Right renal cortex interstitium (tissue), 3 donors: Measurements from ENCODE around the gene MTMR4. TPM values are rescaled to one million over a fixed set of nuclear protein-coding genes. Genes with fewer than 3 reads are reported as not detected.
A peak's percentile ranks its signal among the peaks of the same experiment; 100 is the strongest.
"Not testable (repeated sequence)": the region's sequence is repeated elsewhere in the genome, so short reads cannot be mapped to it uniquely, and the experiment has no call there.

Experiments
- DNase-seq, 3 donors: peaks; one replicate each; pipeline ENCODE4 v3.0.0-alpha.2; 2013; ENCODE audit warnings: low read depth in 3 of 3, low spot score in 2 of 3
- polyA plus RNA-seq, 3 donors: library from polyadenylated mRNA; unstranded; fragments of 120-200 nt; gene quantifications; one replicate each; pipeline ENCODE4 v1.2.1, GENCODE V29; 2013; ENCODE audit not compliant: insufficient read length in 3 of 3

Gene MTMR4
- polyA plus RNA-seq, result 10 to 100 TPM; 45.8 to 48.7 (median 47.2) TPM

DNA sequence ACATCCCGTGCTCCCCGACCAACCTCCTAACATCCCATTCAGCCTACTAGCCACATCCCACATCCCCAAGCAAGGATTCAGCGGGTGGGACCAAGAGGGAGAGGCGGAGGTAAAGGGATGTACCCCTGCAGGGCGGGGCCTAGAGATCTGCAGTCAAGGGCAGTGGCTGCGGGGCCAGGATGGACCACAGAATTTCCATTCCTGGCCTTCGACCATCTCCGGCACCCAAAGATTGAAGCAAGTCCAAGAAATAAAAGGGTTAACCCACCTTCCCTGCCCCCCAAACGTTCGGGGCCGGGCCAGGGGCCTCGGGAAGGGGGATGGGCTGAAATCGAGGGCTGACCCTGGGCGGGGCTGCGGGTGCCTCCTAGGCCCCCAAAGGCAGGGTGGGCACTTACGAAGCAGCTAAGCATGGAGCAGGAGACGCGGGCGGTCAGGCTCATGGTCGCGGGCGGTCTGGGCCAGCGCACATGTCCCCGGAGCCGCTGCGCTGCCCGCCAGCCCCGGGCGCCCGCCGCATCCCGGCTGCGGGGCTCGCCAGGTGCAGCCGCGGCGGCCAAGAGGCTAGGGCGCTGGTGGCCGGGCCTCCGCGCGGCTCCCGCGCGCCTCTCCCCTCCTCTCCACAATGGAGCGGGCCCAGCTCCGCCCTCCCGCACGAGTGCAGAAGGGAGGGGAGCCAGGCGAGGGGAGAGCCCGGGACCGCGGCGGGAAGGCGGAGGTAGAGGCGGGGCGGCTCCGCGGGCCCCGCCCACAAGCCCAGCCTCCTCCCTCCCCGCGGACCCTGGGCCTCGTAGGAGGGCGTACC lies at the start of gene MTMR4:
MTMR4 (minus strand) TSS at position 674 of the 805 bp plus-strand sequence; CDS start at position 443, 231 bp downstream.
- DNase-seq, result peak in 2 of 3 donors; percentile 41 to 76

DNA sequence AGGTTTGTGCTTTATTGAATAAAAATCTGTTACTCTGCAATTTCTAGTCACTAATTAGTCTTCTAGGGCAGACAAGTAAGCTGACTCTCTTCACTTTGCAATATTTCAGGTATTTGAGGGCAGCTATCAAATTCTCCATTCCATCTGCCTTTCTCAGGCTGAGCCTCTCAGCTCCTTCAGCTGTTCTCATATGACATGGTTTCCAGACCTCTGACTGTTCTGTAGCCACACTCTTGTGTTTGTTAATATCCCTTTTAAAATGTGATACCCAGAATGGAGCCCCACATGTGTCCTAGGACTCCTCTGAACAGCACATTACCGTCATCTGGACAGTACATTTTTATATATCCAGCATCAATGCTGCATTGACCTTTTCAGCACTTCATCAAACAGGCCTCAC lies 46.1 kb upstream of the MTMR4 start:
- DNase-seq, result no peak

GRCh38 chr17:58557981-58558380 lies 43.5 kb upstream of the MTMR4 start:
- DNase-seq, result no peak

DNA sequence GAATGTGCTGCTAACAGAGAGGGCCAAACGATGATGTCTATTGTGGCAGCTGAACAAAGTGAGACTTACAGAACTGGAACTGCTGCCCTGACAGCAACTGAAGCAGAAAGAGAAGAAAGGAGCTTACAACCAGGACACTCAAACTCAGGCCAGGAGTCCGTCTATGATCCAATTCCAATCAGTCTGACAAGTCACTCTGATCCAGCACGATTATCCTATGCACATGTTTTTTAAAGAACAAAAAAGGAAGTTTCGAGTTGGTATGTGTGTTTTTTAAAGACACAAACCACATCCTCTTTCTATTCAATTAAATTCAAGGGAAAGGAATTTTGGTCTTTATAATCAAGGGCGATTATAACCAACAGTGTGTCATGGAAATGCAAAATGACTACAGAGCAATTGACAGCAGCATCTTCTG lies 42.4 kb upstream of the MTMR4 start:
- DNase-seq, result no peak

DNA sequence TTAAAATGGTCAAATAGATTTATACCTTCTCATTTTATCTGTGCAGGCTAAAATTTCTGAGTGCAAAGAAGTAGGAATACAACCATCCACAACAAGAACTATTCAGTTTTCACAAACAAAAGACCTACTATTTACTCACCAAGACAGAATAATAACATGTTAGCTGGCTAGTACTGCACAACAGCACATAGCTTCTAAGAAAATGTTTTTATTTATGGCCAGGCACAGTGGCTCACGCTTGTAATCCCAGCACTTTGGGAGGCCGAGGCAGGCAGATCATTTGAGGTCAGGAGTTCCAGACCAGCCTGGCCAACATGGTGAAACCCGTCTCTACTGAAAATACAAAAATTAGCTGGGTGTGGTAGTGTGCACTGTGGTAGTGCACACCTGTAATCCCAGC lies 40.7 kb upstream of the MTMR4 start:
- DNase-seq, result not testable (repeated sequence)

GRCh38 chr17:58541249-58541648 lies 26.8 kb upstream of the MTMR4 start:
- no peak for DNase-seq

DNA sequence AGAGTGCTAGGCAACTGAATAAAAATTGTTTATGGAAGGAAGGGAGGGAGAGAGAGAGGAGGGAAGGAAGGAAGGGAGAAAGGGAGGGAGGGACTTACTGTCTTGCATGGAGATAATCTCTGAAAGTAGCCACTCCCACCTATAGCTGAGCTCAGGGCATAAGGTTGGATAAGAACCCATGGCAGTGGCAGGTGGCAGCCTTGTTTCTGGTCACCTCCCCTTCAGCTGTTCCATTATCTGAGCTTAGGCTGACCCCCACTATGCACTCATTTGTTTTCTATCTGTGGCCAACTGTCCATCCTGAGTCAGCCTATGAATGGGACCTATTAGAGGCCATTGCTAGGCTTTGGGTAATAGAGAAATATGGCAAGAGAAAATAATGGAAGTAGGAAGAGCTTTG lies 25.3 kb upstream of the MTMR4 start:
- no peak for DNase-seq

- no peak for DNase-seq
These were observed 24.5 kb upstream of the MTMR4 start for GRCh38 chr17:58538811-58539409.

DNA sequence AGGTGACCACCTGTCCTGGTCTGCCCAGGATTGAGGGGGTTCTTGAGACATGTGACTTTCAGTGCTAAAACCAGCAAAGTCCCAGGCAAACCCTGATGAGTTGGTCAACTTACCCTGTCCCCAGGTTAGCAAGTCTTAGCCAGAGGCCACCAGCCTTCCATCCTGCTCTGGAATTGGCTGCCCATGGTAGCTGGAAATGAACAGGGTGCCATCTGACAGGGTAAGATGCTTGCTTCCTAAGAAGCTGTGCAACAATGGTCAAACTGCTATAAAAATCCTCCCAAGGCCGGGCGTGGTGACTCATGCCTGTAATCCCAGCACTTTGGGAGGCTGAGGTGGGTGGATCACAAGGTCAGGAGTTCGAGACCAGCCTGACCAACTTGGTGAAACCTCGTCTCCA lies 22.8 kb upstream of the MTMR4 start:
- no peak for DNase-seq

- DNase-seq, result no peak
These were observed 22.1 kb upstream of the MTMR4 start for GRCh38 chr17:58536542-58536941.

DNA sequence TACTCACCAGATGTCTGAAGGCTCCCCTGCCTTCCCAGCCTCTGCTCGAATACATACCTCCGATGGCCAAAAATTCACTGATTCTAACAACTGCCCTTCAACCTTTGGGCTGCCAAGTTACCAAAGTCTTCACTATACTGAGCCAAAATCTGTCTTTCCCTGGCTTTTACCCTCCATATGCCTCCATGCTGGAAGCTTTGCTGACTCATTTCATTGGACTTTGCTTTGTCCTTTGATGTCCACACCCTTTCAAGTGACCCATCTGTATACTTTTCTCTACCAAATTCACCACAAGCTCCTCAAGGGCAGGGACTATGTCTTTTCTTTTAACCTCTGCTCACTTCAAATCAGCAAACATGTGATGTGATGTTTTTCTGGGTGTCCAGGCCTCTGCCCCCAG lies 21.0 kb upstream of the MTMR4 start:
- no peak for DNase-seq

GRCh38 chr17:58534901-58535421 lies 20.5 kb upstream of the MTMR4 start:
- no peak for DNase-seq

- no peak for DNase-seq
These were observed 19.9 kb upstream of the MTMR4 start for GRCh38 chr17:58534331-58534730.

GRCh38 chr17:58533616-58534188 lies 19.3 kb upstream of the MTMR4 start:
- DNase-seq, result no peak

- DNase-seq, result no peak
These were observed 18.1 kb upstream of the MTMR4 start for GRCh38 chr17:58532555-58532951.

- no peak for DNase-seq
These were observed 17.5 kb upstream of the MTMR4 start for GRCh38 chr17:58531661-58532554.

DNA sequence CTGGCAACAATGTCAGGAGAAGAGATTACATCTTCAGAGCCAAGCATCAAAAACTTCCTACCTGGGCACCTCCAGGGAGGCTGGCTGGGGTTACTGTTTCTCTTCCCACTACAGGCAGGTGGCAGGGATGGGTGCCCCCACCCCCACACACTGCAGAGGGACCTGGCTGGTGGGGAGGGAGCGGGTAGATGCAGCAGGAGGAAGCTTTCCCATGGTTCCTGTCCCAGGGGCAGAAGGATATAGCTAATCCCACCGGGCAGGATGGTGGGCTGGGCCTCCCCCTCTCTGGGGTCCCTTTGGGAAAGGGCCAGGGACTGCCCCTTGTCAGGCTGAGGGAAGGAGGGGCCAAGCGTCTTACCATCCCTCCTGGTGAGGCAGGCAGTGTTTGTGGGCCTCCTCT lies 16.7 kb upstream of the MTMR4 start:
- DNase-seq, result no peak

- DNase-seq, result no peak
These were observed 16.2 kb upstream of the MTMR4 start for GRCh38 chr17:58530655-58531054.

DNA sequence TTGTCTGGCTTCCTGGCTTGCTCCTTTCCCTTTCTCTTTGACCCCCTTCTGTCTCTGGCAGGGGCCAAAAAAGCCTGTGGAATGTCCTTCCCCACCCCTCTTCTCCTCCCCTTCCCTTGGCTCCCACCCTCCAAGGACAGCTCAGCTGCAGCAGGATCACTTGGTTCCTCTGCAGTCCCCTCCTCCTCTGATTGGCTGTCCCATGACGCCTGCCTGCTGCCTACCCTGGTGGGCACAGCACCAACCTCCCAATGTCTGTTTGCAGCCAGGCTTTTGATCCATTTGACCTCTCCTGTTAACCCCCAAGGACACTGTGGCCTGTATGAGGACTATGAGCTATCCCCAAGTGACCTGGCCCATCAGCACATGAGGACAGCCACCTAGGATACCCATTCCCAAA lies 14.8 kb upstream of the MTMR4 start:
- no peak for DNase-seq

DNA sequence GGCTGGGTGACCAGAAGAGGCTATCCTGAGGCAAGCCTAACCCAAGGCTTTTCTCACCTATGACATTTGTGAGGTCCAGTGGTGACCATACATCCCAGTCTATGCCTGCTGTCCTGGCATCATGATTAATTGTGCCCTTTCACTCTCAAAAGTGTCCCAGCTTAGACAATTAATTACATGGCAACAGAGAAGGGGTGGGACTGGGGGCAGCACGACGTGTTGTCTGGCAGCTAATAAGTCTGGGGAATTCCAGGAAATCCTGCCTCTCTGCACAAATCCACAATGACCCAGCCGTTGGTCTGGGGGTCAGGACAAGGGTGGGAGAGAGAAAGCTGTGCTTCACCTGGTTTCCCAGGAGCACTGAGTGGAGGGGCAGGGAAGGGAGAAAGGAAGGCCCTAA lies 14.0 kb upstream of the MTMR4 start:
- no peak for DNase-seq

DNA sequence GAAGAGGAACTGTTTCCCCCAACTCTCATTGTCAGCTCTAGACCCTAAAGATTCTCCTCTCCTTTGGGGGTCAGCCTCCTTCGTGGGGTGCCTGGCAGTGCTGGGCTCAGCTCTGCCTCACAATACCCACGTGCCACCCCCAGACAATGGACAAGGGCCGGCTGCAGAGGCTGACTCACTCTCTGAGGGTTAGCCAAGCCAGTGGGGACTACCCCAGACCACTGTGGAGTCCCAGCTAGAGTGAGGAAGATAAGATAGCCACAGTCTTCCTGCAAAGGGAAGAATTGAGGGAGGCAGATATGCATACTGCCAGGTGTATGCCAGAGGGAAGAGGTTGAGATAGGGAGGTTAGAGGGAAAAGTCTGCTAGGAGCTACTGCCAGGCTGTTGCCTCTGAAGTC lies 13.5 kb upstream of the MTMR4 start:
- no peak for DNase-seq
